Adipocyte (in vitro differentiated cells): ENCODE measurements around the gene KRTAP20-3.

Experiments
- DNase-seq: peaks from one replicate; pipeline ENCODE4 v3.0.0-alpha.2; 2015; ENCODE audit warnings: low read depth
- H3K27me3 ChIP-seq: replicated peaks from 2 replicates; pipeline ENCODE4 v1.7.0; 2013; ENCODE audit warnings: mild to moderate bottlenecking, low read length, moderate library complexity; ENCODE audit not compliant: control insufficient read depth, insufficient read depth
- H3K36me3 ChIP-seq: 2 replicates; pipeline ENCODE4 v1.7.0; 2013; ENCODE audit warnings: low read length, mild to moderate bottlenecking, moderate library complexity; ENCODE audit not compliant: control insufficient read depth, insufficient read depth, severe bottlenecking
- H3K4me1 ChIP-seq: 2 replicates; pipeline ENCODE4 v1.7.0; 2013; ENCODE audit warnings: mild to moderate bottlenecking, low read length, moderate library complexity; ENCODE audit not compliant: control insufficient read depth, insufficient read depth
- H3K4me3 ChIP-seq: 2 replicates; pipeline ENCODE4 v1.7.0; 2013; ENCODE audit warnings: mild to moderate bottlenecking, low read length, moderate library complexity
- H3K9ac ChIP-seq: 2 replicates; pipeline ENCODE4 v1.7.0; 2013; ENCODE audit warnings: mild to moderate bottlenecking, low read length, moderate library complexity
- H3K9me3 ChIP-seq: 2 replicates; pipeline ENCODE4 v1.7.0; 2013; ENCODE audit warnings: mild to moderate bottlenecking, low read length, moderate library complexity; ENCODE audit not compliant: control insufficient read depth

KRTAP20-3 gene

GRCh38 chr21:30642564-30642963 lies at the start of gene KRTAP20-3:
TSS of gene KRTAP20-3 (plus strand) at chr21:30642864.
- H3K9ac ChIP-seq = no peak within 1 kb of the TSS
- DNase-seq = no peak
- no peaks in the 10 kb centered on the region for H3K27me3 ChIP-seq

DNA sequence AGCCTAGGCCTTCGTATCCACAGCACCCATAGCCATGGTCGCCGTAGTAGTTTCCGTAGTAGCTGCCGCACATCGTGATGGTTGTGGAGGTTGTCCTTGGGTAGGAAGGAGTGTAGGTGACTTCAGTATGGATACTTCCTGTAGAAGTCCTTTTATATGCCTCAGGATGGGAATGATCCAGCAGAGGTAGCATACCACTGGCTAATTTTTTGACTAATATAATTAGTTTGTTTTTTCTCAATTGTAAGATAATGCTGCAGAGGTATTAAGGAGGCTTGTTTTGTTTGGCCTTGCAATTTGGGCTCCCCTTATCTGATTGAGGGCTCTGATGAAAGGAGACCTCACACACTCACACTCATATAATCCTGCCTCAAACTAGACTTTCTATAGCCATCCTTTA lies 43.9 kb upstream of the KRTAP20-3 start, which contains the start of gene KRTAP6-2:
Gene KRTAP6-2, minus strand, starts transcription at position 101 of the 400 bp plus-strand sequence. Its CDS starts 28 bp downstream, at position 73.
- H3K36me3 ChIP-seq = no peaks in the 10 kb centered on the region
- no peaks in the 10 kb centered on the region for H3K27me3 ChIP-seq
- no peak for DNase-seq
- no peaks in the 10 kb centered on the region for H3K4me1 ChIP-seq
- no peak within 1 kb of the TSS for H3K9ac ChIP-seq
- H3K4me3 ChIP-seq = no peak within 1 kb of the TSS
- no peaks in the 10 kb centered on the region for H3K9me3 ChIP-seq

More at GRCh38 chr21:30642564-30642963, at the start of gene KRTAP20-3:
- no peaks in the 10 kb centered on the region for H3K4me1 ChIP-seq
- no peaks in the 10 kb centered on the region for H3K36me3 ChIP-seq
- H3K9me3 ChIP-seq = no peaks in the 10 kb centered on the region
- H3K4me3 ChIP-seq = no peak within 1 kb of the TSS

GRCh38 chr21:30600787-30601186 lies 41.9 kb upstream of the KRTAP20-3 start, which contains the start of gene KRTAP22-1:
TSS of gene KRTAP22-1 (plus strand) at chr21:30601087.
- Histone ChIP-seq H3K4me3 (no peak within 1 kb of the TSS), H3K9ac (no peak within 1 kb of the TSS)
- no peak for DNase-seq

GRCh38 chr21:30605968-30606367 lies 36.7 kb upstream of the KRTAP20-3 start:
- Histone ChIP-seq H3K4me3 (no peak overlapping the region), H3K27me3 (no peaks in the 10 kb centered on the region), H3K36me3 (no peaks in the 10 kb centered on the region), H3K4me1 (no peaks in the 10 kb centered on the region), H3K9me3 (no peaks in the 10 kb centered on the region), H3K9ac (no peak overlapping the region)
- DNase-seq = no peak

More at GRCh38 chr21:30600787-30601186, 41.9 kb upstream of the KRTAP20-3 start, which contains the start of gene KRTAP22-1:
- Histone ChIP-seq H3K9me3 (no peaks in the 10 kb centered on the region), H3K4me1 (no peaks in the 10 kb centered on the region), H3K36me3 (no peaks in the 10 kb centered on the region), H3K27me3 (no peaks in the 10 kb centered on the region)

DNA sequence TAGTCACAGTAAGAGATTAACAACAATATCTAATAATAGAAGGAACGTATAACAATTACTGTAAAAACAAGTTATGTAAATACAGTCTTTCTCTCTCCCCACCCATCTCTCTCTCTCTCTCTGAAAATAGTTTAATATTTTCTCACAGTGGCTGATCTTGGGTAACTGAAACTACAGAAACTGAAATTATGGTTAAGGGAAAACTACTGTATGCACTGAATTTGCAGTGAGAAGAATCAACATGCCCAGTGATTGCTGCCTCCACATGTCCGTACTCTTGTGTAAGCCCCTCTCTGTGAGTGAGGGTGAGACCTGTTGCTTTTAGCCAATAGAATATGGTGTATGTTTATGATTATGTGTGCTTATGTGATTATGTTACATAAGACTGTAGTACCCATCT lies 30.5 kb upstream of the KRTAP20-3 start:
- Histone ChIP-seq H3K4me3 (no peak overlapping the region), H3K9me3 (no peaks in the 10 kb centered on the region), H3K9ac (no peak overlapping the region), H3K36me3 (no peaks in the 10 kb centered on the region), H3K27me3 (no peaks in the 10 kb centered on the region), H3K4me1 (no peaks in the 10 kb centered on the region)
- no peak for DNase-seq

DNA sequence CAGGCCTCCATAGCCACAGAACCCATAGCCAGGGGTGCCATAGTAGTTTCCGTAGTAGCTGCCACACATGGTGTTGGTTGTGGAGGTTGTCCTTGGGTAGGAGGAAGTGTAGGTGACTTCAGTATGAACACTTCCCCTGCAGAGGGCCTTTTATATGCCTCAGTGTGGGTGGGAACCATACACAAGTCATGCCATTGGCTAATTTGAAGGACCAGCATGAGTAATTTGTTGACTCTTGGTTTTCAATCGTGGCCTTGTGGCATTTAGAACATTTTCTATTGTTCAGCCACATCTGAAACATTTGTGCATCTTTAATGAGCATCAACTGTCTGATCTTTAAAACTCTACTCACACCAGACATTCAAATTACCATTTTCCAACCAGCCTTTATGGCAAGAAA lies 28.8 kb upstream of the KRTAP20-3 start, which contains the start of gene KRTAP6-1:
Gene KRTAP6-1, minus strand, starts transcription at position 95 of the 400 bp plus-strand sequence. Its CDS starts 26 bp downstream, at position 69.
- no peak within 1 kb of the TSS for H3K9ac ChIP-seq
- H3K27me3 ChIP-seq = no peaks in the 10 kb centered on the region
- H3K36me3 ChIP-seq = no peaks in the 10 kb centered on the region
- DNase-seq = no peak
- H3K4me3 ChIP-seq = no peak within 1 kb of the TSS
- no peaks in the 10 kb centered on the region for H3K9me3 ChIP-seq
- H3K4me1 ChIP-seq = no peaks in the 10 kb centered on the region

DNA sequence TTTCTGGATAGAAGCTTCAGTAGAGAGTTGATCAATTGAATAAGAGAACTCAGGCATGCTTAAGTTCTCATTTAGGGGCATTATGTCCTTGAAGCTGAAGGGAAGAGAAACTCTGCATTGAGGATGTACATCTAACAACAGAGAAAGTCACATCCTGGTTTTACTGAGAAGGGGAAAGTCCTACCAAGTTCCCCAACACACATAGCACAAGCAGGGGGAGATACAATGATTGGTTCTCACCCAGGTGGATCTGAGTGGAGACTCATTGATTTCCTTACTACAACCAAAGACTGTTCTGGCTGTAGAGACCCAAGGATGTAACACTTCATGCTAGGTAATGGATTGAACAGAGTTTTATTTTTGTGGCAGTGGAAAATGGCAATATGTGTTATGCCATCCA lies 27.5 kb upstream of the KRTAP20-3 start:
- Histone ChIP-seq H3K9ac (no peak overlapping the region), H3K4me3 (no peak overlapping the region), H3K36me3 (no peaks in the 10 kb centered on the region), H3K27me3 (no peaks in the 10 kb centered on the region), H3K9me3 (no peaks in the 10 kb centered on the region), H3K4me1 (no peaks in the 10 kb centered on the region)
- DNase-seq = no peak

DNA sequence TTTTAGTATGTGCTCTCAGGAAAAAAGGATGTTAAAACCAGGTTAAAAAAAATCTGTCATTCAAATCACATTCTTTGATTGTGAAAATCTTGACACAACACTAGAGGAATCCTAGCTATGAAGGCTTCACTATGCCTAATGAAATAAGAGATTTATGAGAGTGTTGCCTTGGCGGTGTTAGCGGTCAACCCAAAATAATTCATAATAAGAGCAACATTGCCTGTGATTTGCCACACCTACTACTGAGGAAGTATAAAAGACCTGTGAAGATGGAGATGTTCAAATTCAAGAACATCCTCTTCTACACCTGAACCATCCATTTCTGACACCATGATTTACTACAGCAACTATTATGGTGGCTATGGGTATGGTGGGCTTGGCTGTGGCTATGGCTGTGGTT lies 26.5 kb upstream of the KRTAP20-3 start, which contains the start of gene KRTAP20-1:
Gene KRTAP20-1, plus strand, starts transcription at position 301 of the 400 bp plus-strand sequence. Its CDS starts 30 bp downstream, at position 331.
- no peaks in the 10 kb centered on the region for H3K36me3 ChIP-seq
- H3K9ac ChIP-seq = no peak within 1 kb of the TSS
- H3K9me3 ChIP-seq = no peaks in the 10 kb centered on the region
- no peaks in the 10 kb centered on the region for H3K4me1 ChIP-seq
- no peak for DNase-seq
- H3K27me3 ChIP-seq = no peaks in the 10 kb centered on the region
- no peak within 1 kb of the TSS for H3K4me3 ChIP-seq

GRCh38 chr21:30620080-30620479 lies 22.6 kb upstream of the KRTAP20-3 start:
- Histone ChIP-seq H3K9me3 (no peaks in the 10 kb centered on the region), H3K4me3 (no peak overlapping the region), H3K36me3 (no peaks in the 10 kb centered on the region), H3K4me1 (no peaks in the 10 kb centered on the region), H3K9ac (no peak overlapping the region), H3K27me3 (no peaks in the 10 kb centered on the region)
- no peak for DNase-seq

DNA sequence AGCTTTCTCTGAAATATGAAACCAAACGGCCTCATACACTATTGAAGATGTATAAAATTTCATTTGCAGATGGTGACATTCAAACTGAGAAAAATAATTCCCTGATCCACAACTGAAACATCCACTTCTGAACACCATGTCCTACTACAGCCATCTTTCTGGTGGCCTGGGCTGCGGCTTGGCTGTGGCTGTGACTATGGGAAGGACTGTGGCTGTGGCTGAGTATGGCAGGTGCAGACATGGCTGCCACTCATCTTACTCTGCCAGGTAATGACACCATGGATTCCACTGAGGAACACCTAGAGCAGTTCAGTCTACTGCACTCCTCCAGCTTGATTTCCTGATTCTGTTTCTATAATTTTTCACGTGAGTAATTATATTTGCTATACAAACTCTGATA lies 22.1 kb upstream of the KRTAP20-3 start, which contains the start of gene KRTAP20-4:
Gene KRTAP20-4, plus strand, starts transcription at position 106 of the 400 bp plus-strand sequence.
- no peak within 1 kb of the TSS for H3K4me3 ChIP-seq
- peaks cover 3% of the 10 kb centered on the region for H3K4me1 ChIP-seq
- no peak within 1 kb of the TSS for H3K9ac ChIP-seq
- H3K27me3 ChIP-seq = no peaks in the 10 kb centered on the region
- H3K36me3 ChIP-seq = no peaks in the 10 kb centered on the region
- H3K9me3 ChIP-seq = no peaks in the 10 kb centered on the region
- no peak for DNase-seq

DNA sequence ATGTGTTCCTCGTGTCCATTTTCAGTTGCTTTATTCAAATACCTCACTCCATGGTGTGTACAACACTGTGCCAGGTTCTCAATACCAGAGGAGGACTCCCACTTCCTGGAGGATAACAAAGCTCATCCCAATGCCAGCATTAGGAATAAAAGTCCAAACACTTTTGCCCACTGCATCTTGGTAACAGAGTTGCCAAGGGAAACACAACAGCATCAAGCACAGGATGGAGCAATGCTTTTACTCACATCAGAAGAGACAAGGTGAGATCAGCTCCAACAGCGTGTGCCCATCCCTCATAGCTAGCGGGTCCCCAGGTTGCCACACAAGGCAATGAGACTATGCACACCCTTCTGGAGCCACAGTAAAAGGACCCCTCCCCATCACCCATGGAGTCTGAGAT lies 19.3 kb upstream of the KRTAP20-3 start:
- no peaks in the 10 kb centered on the region for H3K9me3 ChIP-seq
- H3K36me3 ChIP-seq = no peaks in the 10 kb centered on the region
- no peak overlapping the region for H3K4me3 ChIP-seq
- H3K4me1 ChIP-seq = peaks cover 5% of the 10 kb centered on the region
- no peaks in the 10 kb centered on the region for H3K27me3 ChIP-seq
- H3K9ac ChIP-seq = no peak overlapping the region
- no peak for DNase-seq
